ENCODE measurements around the gene ZNF431.

Gene ZNF431

GRCh38 chr19:21143428-21143827 is 1.6 kb downstream of the ZNF431 start:
- no peak for DNase-seq (ENCODE audit: low read depth)
- TF ChIP-seq CTCF (conservative IDR thresholded peaks at IDR 0.05; ENCODE audit: low read length) = no peak
- no peak overlapping the region for H3K4me3 ChIP-seq (ENCODE audit: low read length)

- no peak overlapping the region for H3K4me3 ChIP-seq (ENCODE audit: low read length)
- DNase-seq (ENCODE audit: low read depth) = peak; percentile 0
- TF ChIP-seq CTCF (conservative IDR thresholded peaks at IDR 0.05; ENCODE audit: low read length) = no peak
Measured at GRCh38 chr19:21143854-21144253, 2.0 kb downstream of the ZNF431 start.

GRCh38 chr19:21147540-21147939 is 5.7 kb downstream of the ZNF431 start:
- no peak overlapping the region for H3K4me3 ChIP-seq (ENCODE audit: low read length)
- TF ChIP-seq CTCF (conservative IDR thresholded peaks at IDR 0.05; ENCODE audit: low read length) = no peak
- DNase-seq (ENCODE audit: low read depth) = peak; percentile 0

- DNase-seq (ENCODE audit: low read depth) = no peak
- no peak for TF ChIP-seq CTCF (conservative IDR thresholded peaks at IDR 0.05; ENCODE audit: low read length)
- H3K4me3 ChIP-seq (ENCODE audit: low read length) = no peak overlapping the region
Measured at GRCh38 chr19:21148681-21149080, 6.8 kb downstream of the ZNF431 start.

GRCh38 chr19:21149877-21150276 is 8.0 kb downstream of the ZNF431 start:
- no peak for DNase-seq (ENCODE audit: low read depth)
- TF ChIP-seq CTCF (conservative IDR thresholded peaks at IDR 0.05; ENCODE audit: low read length) = no peak
- H3K4me3 ChIP-seq (ENCODE audit: low read length) = no peak overlapping the region

GRCh38 chr19:21151460-21151859 is 9.6 kb downstream of the ZNF431 start:
- DNase-seq (ENCODE audit: low read depth) = no peak
- no peak overlapping the region for H3K4me3 ChIP-seq (ENCODE audit: low read length)
- no peak for TF ChIP-seq CTCF (conservative IDR thresholded peaks at IDR 0.05; ENCODE audit: low read length)

- TF ChIP-seq CTCF (conservative IDR thresholded peaks at IDR 0.05; ENCODE audit: low read length) = no peak
- peak; percentile 68 for DNase-seq (ENCODE audit: low read depth)
- H3K4me3 ChIP-seq (ENCODE audit: low read length) = no peak overlapping the region
Measured at GRCh38 chr19:21158523-21159135, 16.8 kb downstream of the ZNF431 start.
